CD4-positive, alpha-beta T cell treated with Interleukin-17A for 4 hours (primary cell): ENCODE measurements around the gene BCAS1.
"Not testable (repeated sequence)": the region's sequence is repeated elsewhere in the genome, so short reads cannot be mapped to it uniquely, and the experiment has no call there.

Experiments
- DNase-seq: peaks from one replicate; pipeline ENCODE4 v3.0.0-alpha.2; 2020; ENCODE audit warnings: mixed read lengths

BCAS1 gene

DNA sequence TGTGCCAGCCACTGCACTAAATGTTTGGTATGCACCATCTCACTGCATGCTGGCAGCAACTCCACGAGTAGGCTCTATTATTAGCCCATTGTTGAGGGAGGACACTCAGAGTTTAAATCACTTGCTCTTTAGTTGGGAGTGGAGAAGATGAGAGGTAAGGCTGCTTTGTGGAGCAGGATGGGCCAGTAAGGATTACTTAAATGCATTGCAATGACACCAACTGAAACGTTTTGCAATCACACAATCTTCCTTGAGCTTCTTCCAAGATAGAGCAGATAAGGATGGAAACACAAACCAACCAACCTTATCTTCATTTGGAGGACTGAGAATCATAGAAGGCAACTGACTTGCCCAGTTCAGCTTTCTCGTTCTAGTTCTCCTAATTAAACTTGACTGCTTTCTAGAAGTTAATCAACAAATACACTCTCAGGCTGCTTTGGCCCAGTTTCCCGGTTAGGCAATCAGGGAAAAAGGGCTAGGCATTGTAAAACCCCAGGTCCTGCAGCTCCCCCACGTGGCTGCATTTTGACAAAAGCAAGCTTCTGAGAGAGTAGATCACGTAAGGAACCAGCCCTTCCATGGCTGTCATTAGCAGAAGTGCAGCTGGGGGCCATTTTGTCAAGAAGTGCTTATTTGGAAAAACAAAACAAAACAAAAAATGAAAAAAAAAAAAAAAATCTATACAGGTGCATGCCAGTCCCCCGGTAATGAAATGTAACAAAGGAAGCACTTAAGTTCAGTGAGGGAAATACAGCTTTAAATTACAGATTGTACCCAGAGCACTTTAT, 130.6 kb downstream of the BCAS1 start:
- peak; percentile 80 for DNase-seq

DNA sequence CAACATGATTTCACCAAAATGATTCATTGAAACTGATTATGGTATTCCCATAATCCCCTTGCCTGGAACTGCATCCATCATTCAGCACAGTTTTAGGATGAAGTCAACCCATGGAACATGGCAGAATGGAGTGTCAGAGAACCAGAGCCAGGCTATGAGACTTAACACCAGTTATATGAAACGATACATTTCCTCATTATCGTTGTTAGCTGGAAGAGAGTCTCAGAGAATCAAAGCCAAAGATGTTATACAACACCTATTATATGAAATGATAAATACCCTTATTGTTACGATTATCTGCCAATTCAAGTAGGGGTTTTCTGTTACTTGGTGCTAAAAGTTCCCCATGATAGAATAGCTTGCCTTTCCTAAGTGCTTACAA, 131.2 kb downstream of the BCAS1 start:
- no peak for DNase-seq

DNA sequence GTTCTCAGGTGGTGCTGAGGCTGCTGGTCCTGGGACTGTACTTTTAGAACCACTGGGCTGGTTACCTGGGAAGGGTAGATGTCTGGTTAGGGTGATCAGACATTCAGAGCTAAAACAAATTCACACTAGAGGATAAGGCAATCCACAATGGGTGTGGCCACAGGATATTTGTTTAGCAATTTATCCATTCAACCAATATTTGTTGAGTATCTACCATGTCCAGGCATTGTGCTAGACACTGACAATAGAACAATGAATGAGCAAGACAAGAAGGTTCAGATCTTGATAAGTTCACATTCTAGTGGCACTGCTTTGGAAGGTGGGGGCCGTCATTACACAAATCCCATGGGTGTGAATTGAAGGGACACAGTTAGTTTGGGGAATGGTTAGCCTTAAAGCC, 131.7 kb downstream of the BCAS1 start:
- no peak for DNase-seq

- no peak for DNase-seq
These were observed 132.4 kb downstream of the BCAS1 start for GRCh38 chr20:53937929-53938367.

- no peak for DNase-seq
These were observed 133.1 kb downstream of the BCAS1 start for GRCh38 chr20:53937339-53937741.

GRCh38 chr20:53935344-53936084, 134.9 kb downstream of the BCAS1 start:
- no peak for DNase-seq

GRCh38 chr20:53934421-53935343, 135.7 kb downstream of the BCAS1 start:
- DNase-seq: peak; percentile 48

GRCh38 chr20:53933232-53933846, 137.1 kb downstream of the BCAS1 start:
- DNase-seq: no peak

GRCh38 chr20:53932655-53933192, 137.7 kb downstream of the BCAS1 start:
- not testable (repeated sequence) for DNase-seq

DNA sequence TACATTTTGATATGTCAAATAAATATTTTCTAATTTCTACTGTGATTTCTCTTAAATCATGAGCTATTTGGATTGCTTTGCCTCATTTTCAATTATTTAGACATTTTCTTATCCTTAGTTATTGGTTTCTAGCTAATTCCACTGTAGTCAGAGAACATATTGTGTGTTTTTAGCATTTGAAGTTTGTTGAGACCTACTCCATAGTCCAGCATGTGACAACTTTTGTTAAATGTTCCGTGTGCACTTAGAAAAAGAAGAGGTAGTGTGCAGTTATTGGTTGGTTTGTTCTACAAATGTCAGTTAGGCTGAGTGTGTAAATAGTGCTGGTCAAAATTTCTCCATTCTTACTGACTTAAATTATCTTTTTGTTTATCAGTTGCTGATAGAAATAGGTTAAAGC, 138.8 kb downstream of the BCAS1 start:
- DNase-seq: no peak

DNA sequence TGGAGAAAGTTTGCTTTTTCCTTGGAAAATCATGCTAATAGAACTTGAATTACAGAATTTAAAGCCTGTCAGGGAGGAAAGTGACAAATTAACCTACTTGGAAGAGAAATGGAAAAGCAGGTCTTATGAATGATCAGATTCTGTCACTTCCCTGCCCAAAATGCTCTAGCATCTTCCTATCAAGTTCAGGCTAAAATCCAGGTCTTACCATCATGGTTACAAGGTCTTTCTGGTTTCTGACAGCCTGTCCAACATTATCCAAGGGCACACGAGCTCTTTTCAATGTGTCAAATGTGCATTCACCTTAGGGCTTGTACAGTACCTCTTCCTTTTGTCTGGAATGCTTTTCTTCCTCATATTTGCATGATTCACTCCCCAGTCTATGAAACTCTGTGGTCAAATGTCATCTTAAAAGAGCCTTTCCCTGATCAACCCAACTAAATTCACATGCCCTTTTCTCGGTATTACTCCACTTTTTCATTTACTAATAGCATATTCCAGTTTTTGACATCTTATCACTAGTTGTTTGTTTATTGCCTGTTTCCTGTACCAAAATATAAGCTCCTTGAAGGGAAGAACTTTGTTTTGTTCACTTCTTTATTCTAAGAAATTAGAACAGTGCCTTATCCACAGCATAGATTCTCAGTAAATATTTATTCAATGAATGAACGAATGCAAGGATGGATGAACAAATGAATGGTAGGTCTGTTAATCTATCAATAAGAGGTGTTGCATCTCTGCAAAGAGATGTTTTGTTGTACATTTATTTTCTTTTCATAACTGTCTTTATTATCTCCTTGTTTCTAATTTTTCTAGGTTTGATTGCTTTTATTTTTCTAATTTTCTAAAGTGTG, 139.5 kb downstream of the BCAS1 start:
- no peak for DNase-seq

- DNase-seq: no peak
These were observed 140.3 kb downstream of the BCAS1 start for GRCh38 chr20:53929974-53930650.

DNA sequence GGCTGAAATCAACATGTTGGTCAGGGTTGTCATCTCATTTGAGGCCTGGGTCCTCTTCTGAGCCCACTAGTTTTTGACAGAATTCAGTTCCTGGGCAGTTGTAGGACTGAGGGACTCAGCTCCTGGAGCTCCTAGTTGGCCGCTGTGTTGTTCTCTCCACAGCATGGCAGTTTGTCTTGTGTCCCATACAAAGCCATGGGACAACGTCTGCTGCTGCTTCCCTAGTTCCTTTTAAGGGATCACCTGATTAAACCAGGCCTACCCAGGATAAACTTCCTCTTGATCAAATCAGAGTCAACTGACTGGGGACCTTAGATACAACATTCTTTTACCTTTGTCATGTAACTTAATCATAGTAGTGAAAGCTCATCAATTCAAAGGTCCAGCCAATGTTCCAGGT, 141.0 kb downstream of the BCAS1 start:
- no peak for DNase-seq

DNA sequence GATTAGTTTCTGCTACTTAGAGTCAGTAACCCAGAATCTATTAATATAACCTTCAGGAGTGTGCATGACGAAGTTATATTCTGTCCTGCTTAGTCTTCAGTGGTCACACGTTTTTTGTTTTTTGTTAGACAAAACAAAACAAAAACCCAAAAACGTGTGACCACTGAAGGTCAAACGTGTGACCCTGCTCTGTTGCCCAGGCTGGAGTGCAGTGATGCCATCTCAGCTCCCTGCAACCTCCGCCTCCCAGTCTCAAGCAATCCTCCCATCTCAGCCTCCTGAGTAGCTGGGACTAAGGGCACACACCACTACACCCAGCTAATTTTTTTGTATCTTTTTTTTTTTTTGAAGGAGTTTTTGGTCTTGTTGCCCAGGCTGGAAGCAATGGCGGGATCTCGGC, 142.4 kb downstream of the BCAS1 start:
- no peak for DNase-seq

- DNase-seq: peak; percentile 47
These were observed 143.9 kb downstream of the BCAS1 start for GRCh38 chr20:53926428-53927028.

DNA sequence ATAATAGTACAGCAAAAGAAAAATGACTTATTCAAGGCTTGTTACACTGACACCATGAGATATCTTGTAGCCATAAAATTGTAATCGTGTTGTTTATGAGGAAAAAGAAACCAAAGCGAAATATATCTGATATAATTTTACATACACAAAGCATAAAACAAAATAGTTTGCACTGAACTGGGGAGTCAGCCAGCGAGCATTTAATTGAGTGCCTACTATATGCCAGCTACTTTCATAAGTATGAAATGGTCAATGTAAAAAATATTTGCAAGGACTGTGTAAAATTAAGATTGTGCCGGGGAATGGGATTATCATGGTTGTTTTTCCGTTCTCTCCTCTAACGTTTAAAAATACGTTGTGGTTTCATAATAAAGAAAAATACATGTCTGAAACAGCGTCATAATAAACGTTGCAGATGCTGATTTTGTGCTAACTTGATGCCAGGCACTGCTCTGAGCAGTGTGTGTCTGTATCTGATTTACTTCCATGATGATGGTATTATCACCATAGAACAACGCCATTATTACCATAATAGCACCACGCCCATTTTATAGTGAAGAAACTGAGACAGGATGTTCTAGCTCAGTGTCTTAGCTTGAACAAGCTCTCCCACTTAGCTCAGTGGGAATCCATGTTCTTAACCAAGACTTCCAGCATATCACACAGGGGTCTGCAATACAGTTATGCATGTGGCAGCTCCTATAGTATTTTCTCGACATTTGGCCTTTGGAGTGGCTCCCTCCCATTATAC, 144.6 kb downstream of the BCAS1 start:
- DNase-seq: no peak

DNA sequence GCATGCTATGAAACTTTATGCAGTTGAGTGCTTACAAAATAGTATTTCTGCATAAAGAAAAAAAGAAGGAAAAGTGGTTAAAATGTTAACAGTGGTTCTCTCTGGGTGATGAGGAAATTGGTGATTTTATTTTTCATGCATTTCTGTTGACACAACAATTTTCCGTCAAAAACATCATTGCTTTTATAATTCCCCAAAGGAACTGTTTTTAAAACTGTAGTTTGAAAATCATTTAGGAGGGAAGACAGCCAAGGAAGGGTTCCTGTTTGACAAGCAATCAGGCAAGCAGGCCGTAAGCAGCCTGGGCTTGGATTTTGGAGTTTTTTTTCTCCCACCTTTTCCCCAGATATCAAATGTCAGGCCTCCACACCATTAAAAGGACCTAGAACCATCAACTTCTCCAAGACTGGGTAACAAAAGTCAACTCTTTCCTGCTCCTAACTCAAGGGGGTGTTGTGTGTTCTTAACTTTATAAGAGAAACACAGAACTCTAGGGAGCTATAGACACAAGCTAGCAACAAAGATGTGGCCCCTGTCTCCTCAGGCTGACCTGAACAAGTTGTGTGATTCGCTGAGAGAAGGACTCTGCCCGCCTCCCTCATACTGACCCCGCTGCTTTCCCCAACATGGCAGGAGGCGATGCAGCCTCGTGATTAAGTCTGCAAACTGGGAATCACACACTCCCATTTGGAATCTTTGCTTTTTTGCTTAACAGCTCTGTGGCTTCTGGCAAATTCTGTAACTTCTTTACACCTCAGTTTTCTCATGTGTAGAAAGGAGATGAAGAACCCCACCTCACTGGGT, 146.6 kb downstream of the BCAS1 start:
- no peak for DNase-seq

GRCh38 chr20:53922901-53923314, 147.5 kb downstream of the BCAS1 start:
- DNase-seq: no peak
